RWPE2 (cell line): ENCODE data around the gene DNMT3A.

Experiments
- ATAC-seq: fragments of 200-7000 bp; cut with Tn5 transposase; 3 replicates; pipeline ENCODE4 v1.9.1; 2021; ENCODE audit warnings: low read depth
- DNase-seq: peaks from one replicate; pipeline ENCODE4 v3.0.0-alpha.2; 2020; ENCODE audit warnings: low spot score
- H3K27ac ChIP-seq: fragments of 450-650 bp; 2 replicates; pipeline ENCODE4 v1.5.1; 2017; ENCODE audit warnings: mild to moderate bottlenecking; ENCODE audit not compliant: poor library complexity, severe bottlenecking
- H3K27me3 ChIP-seq: fragments of 250-450 bp; sonication (Bioruptor Pico); 2 replicates; pipeline ENCODE4 v1.5.1; 2021; ENCODE audit warnings: mild to moderate bottlenecking, moderate library complexity; ENCODE audit not compliant: insufficient read depth, poor library complexity, severe bottlenecking
- H3K36me3 ChIP-seq: fragments of 250-450 bp; sonication (Bioruptor Pico); 2 replicates; pipeline ENCODE4 v1.5.1; 2020; ENCODE audit warnings: low read depth, mild to moderate bottlenecking, moderate library complexity
- H3K4me1 ChIP-seq: fragments of 250-450 bp; sonication (Bioruptor Pico); 2 replicates; pipeline ENCODE4 v1.5.1; 2021; ENCODE audit warnings: mild to moderate bottlenecking, moderate library complexity; ENCODE audit not compliant: insufficient read depth, poor library complexity, severe bottlenecking
- H3K4me3 ChIP-seq: fragments of 250-450 bp; sonication (Bioruptor Pico); 2 replicates; pipeline ENCODE4 v1.5.1; 2021; ENCODE audit warnings: mild to moderate bottlenecking, moderate library complexity; ENCODE audit not compliant: severe bottlenecking
- H3K9me3 ChIP-seq: fragments of 250-450 bp; sonication (Bioruptor Pico); 2 replicates; pipeline ENCODE4 v1.5.1; 2021; ENCODE audit warnings: mild to moderate bottlenecking, moderate library complexity; ENCODE audit not compliant: severe bottlenecking
- CTCF ChIP-seq: fragments of 450-650 bp; IDR thresholded peaks from one replicate; pipeline ENCODE4 v1.5.1; 2017; ENCODE audit warnings: mild to moderate bottlenecking, moderate library complexity; ENCODE audit not compliant: poor library complexity, severe bottlenecking

Gene DNMT3A

GRCh38 chr2:25188405-25188804, 153.3 kb downstream of the DNMT3A start:
- Histone ChIP-seq H3K36me3 (no peaks in the 10 kb centered on the region), H3K9me3 (no peaks in the 10 kb centered on the region), H3K4me1 (no peaks in the 10 kb centered on the region), H3K4me3 (no peak overlapping the region), H3K27me3 (peaks cover 3% of the 10 kb centered on the region), H3K27ac (no peak overlapping the region)
- DNase-seq (no peak), ATAC-seq (no peak)
- no peak for TF ChIP-seq CTCF

DNA sequence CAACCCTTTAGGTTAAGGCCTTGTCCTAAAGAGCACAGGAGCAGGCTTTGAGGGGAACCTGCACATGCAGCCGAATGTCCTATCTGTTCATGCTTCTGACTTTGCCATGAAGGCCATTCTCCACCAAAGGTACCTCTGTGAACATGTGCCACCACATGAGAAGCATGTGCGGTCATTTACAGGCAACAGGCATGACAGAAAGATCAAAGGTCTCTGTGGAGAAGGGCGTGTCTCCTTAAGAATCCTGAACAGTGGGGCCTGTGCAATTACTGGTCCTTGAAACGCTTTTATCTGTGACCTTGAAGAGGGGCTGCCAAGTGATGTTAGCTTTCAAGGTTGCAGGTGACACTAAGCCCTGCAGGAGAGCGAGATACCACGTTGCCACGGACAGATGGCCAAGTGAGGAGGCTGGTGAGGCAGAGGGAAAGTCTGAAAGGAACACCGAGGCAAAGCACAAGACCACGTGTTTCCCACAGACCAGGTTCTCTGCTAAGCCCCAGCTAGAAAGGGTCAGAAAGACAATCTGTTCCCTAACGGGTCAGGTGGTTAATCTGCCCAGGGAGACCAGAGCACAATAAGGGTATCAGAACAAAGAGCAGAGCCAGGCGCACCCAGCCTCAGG, 153.9 kb downstream of the DNMT3A start:
- Histone ChIP-seq H3K27ac (no peak overlapping the region), H3K36me3 (no peaks in the 10 kb centered on the region), H3K4me1 (no peaks in the 10 kb centered on the region), H3K9me3 (no peaks in the 10 kb centered on the region), H3K4me3 (no peak overlapping the region), H3K27me3 (peaks cover 3% of the 10 kb centered on the region)
- TF ChIP-seq CTCF, result no peak
- DNase-seq, result no peak
- no peak for ATAC-seq

GRCh38 chr2:25184254-25184653, 157.5 kb downstream of the DNMT3A start:
- DNase-seq (no peak), ATAC-seq (no peak)
- Histone ChIP-seq H3K27ac (no peak overlapping the region), H3K4me3 (no peak overlapping the region), H3K9me3 (no peaks in the 10 kb centered on the region), H3K36me3 (no peaks in the 10 kb centered on the region), H3K27me3 (peaks cover 3% of the 10 kb centered on the region), H3K4me1 (no peaks in the 10 kb centered on the region)
- TF ChIP-seq CTCF, result no peak

DNA sequence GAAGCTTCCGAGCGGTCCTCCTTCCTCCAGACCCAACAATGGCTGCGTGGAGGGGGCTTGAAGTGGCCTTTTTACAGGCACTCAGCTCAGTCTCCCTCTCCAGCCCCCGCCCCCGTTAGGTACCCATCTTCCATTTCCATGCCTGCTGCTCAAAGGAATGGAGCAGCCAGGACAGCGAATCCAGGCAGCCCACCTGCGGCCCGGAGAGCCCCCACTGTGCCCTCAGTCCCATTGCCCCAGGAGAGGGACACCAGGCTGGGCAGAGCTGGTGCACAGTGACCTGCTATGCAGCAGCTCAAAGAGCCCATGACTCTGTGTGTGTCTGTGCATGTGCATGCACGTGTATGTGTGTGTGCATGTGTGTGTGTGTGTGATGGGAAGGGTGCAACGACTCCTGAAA, 162.7 kb downstream of the DNMT3A start:
- Histone ChIP-seq H3K4me3 (no peak overlapping the region), H3K36me3 (no peaks in the 10 kb centered on the region), H3K27me3 (no peaks in the 10 kb centered on the region), H3K27ac (no peak overlapping the region), H3K4me1 (no peaks in the 10 kb centered on the region), H3K9me3 (no peaks in the 10 kb centered on the region)
- no peak for TF ChIP-seq CTCF
- ATAC-seq (no peak), DNase-seq (no peak)
